NCI-H446 (cell line): ENCODE measurements around the gene DUSP16.
"Not testable (repeated sequence)": the region's sequence is repeated elsewhere in the genome, so short reads cannot be mapped to it uniquely, and the experiment has no call there.

ENCODE experiments used
- DNase-seq, 2 experiments: peaks; one replicate each; lab custom pipeline; 2025; lab: John Stamatoyannopoulos, UW

DUSP16 gene

GRCh38 chr12:12498210-12498609, 64.5 kb downstream of the DUSP16 start:
- no peak for DNase-seq

DNA sequence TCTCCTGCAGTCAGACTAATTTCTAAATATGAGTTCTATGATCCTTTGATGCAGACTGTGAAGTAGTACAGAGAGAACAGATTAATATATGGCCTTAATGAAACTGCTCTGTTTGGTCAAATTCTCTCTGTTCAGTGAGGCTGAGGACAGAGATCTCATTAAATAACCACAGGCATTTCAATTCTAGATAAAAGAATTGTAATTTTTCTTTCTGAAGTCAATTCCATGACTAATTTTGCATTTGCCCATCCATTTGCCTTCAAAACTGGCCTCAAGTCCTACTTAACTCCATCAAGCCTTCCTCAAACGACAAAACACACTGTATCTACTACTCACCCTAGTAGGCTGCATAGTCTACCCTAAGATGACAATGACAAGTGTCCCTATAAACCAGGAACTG, 67.1 kb downstream of the DUSP16 start:
- no peak for DNase-seq

DNA sequence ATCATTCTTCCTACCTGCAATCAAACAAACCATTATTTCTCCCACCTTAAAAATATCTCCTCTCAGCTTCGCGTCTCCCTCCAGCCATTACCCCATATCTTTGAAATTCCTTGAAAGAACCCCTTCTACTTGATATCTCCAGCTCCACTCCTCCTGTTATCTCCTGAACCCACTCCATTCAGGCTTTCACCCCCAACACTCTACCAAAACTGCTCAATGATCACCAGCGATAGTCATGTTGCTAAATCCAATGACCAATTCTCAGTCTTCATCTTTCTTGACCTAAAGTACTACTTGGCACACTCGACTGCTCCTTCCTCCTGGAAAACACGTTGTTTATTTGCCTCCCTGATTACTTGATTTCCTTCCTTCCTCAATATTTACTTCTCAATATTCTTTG, 70.1 kb downstream of the DUSP16 start:
- no peak for DNase-seq

GRCh38 chr12:12491606-12492005, 71.1 kb downstream of the DUSP16 start:
- DNase-seq, result no peak

- no peak for DNase-seq
Observed at GRCh38 chr12:12488823-12489550, 73.7 kb downstream of the DUSP16 start.

DNA sequence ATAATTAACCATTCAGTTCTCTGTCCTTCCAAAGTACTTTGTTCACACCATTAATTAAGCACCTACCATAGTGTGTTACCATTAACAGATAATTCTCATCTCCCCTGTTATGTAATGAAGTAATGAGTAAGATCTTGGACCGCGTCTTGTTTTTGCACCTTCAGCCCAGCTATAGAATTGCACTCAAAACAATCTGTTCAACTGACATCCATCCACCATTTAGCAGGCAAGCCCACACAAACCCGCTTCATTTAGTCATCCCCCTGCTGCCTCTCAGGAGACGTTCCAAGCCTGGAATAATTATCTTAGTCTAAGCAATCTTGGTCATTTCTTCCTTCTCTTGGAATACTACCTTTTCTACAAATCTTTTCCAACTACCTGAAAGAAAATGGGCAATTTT, 74.4 kb downstream of the DUSP16 start:
- peak in 1 of 2 experiments; percentile 52 for DNase-seq

- no peak for DNase-seq
Observed at GRCh38 chr12:12487490-12487889, 75.2 kb downstream of the DUSP16 start.

DNA sequence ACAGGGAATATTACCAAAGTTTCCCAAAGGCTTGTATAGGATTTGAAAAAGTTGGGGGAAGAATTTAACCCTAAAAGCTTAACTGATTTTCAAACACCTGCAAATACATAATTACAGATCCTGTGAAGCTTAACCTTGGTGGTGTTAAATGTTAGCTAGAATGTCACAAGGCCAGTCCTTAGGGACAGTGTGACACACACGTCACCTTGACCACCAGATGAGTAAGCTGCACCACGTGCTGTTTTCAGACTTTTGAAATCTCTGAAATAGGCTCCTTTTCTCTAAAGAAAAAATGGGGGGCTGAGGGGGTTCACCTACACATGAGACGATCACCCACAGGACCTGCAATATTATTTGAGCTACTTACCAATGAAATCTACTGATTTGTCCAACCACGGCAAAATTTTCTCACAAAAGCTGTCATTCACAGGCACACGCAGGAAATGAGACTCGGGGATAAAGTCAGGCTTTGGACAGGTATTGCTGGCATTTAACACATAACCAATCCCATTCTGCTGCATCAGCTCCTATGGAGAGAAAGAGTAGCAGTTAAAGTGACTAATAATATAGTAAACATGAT, 75.9 kb downstream of the DUSP16 start:
- no peak for DNase-seq

- DNase-seq, result no peak
Observed at GRCh38 chr12:12483438-12483837, 79.2 kb downstream of the DUSP16 start.

DNA sequence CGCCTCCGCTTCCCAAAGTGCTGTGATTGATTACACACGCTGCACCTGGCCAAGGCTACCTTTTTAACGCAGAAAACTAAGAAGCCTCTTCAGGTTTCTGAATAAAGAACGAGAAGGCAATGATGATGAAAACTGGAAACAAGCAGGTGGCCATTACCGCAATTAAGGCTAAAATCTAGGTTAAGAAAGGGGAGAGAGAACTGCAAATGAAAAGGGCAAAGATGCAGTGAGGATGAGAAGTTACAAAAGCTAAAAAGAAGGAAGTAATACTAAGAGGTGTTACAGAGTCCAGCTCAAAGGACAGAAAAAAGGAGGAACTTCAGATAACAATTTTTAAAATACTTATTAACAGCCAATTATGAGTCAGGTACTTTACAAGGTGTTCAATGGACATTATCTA, 79.7 kb downstream of the DUSP16 start:
- DNase-seq, result no peak

DNA sequence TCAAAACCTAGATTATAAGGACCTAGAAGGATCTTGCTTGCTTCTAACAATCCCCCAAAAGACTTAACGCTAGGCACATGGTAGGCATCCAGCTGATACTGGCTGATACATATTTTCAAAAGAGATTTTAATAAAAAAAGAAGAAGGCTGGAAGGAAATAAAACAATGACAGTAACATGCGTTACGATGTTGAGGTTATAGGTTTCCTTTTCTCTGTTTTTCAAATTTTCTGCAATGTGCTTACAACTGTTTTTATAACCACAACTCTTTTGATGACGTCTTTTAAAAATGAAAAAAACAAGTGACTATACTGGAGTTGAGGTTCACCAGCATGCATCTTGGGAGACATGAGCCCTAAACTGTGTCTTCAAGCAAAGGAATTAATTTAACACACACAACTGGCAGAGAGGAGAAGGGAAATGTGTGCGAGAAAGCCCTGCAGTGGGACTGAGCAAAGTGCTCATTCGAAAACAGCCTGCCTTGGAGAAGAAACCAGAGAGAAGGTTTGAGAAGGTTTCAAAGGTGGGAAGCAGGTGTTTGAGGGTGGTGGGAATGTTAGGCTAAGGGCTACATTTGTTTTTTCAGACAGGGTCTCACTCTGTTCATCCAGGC, 80.4 kb downstream of the DUSP16 start:
- DNase-seq, result no peak

GRCh38 chr12:12481631-12482030, 81.0 kb downstream of the DUSP16 start:
- DNase-seq, result no peak

DNA sequence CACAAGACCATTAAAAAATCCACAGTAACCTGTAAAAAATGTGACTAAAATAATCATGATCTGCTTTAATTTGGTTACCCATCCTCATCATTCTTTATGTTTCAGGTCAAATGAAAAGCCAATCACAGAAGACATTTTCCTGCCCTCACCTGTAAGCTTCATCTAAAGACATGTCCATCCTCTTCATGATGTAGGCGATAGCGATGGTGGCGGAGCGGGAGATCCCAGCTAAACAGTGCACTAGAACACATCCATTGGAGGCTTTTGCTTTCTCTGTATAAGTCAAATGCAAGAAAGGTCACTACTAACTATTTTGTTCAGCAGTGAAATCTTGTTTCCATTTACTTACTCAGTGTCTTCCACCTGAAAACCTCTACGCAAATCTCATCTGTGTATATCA, 82.6 kb downstream of the DUSP16 start:
- no peak for DNase-seq

- no peak for DNase-seq
Observed at GRCh38 chr12:12477532-12477890, 85.2 kb downstream of the DUSP16 start.

DNA sequence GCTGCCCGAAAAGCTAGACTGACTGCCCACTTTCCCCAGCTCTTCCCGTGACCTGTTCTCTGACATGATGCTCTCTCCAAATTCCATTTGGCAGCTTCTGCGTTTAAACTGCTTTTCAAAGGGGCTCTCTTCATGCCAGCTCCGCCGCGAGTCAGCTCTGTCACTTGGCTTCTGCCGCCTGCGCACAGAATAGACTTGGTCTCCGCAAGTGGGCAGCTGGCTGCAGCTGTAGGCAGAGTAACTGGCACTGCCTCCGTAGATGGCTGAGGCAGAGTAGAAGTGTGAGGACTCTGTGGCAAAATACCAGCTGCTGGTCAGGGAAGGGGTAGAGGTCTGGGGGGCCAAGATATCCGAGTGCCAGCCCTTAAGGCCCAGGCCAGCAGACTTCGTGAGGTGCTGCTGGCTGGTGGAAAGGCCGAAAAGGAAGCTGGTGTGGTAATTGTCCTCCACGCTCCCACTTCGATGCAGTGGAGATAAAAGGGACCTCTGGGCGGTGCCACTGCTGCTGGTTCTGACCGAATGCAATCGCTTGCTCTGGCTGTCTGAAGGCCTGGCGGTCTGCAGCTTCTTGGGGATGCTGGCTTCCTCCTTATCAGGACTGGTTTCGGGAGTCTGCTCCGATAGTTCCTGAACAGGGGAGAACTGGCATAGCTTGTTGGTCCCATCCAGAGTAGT, 85.7 kb downstream of the DUSP16 start:
- DNase-seq, result no peak

DNA sequence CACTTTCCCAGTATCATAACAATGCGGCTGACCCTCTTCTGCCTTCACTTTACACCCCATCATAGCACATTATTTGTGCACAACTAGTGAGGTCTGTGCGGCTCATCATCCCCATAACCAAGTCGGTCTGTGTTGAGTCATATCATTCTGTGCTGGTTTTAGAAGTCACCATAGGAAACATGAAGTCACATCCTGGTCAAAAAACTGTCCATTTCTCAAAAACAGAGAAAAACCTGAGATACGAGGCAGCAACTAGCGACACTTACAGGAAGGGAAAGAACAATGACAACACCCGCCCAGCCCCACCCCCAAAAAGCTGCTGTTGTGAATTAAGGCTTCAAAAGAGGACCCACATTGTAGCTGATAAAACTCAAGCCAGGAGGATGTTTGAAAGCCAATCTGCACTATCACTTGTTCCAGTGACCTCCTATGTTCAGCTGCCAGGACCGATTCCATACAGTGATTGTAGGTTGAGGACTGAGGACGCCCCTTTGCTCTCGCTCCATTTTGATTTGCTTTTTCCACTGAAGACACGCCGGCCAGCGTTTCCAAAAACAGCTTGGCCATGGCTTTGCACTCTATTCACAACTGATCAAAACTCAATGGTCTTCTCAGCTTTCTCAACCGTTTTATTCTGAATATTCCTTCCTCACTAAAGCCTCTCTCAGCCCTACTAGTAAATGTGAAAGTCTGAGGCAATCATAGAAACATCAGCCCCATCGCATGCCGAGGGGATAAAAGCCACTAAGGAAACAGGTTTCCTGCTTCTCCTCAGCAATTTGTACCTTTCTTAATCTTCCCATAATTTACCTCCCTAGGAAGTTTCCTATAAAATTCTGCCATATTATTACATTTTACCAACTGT, 87.5 kb downstream of the DUSP16 start:
- no peak for DNase-seq

DNA sequence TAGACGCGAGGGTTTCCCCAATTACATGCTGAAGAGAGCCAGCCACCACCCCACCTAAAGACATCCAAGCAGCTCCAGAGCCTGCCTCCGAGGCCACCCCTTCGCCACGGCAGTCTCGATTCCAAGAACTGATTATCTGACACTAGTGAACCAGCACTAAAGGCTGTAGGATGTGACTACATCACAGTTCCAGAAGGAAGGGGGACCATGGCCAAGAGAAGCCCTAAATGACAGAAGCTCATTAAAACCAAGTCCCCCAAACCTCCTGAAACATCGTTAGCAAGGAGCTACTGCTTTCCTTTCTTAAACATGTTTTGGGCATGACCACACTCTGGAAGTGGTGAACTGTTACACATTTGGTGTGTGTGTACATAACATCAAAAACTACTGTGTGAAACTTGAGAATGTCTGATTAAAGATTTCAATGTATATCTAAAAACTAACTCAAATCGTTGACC, 88.2 kb downstream of the DUSP16 start:
- DNase-seq, result no peak

- no peak for DNase-seq
Observed at GRCh38 chr12:12473223-12473622, 89.4 kb downstream of the DUSP16 start.

DNA sequence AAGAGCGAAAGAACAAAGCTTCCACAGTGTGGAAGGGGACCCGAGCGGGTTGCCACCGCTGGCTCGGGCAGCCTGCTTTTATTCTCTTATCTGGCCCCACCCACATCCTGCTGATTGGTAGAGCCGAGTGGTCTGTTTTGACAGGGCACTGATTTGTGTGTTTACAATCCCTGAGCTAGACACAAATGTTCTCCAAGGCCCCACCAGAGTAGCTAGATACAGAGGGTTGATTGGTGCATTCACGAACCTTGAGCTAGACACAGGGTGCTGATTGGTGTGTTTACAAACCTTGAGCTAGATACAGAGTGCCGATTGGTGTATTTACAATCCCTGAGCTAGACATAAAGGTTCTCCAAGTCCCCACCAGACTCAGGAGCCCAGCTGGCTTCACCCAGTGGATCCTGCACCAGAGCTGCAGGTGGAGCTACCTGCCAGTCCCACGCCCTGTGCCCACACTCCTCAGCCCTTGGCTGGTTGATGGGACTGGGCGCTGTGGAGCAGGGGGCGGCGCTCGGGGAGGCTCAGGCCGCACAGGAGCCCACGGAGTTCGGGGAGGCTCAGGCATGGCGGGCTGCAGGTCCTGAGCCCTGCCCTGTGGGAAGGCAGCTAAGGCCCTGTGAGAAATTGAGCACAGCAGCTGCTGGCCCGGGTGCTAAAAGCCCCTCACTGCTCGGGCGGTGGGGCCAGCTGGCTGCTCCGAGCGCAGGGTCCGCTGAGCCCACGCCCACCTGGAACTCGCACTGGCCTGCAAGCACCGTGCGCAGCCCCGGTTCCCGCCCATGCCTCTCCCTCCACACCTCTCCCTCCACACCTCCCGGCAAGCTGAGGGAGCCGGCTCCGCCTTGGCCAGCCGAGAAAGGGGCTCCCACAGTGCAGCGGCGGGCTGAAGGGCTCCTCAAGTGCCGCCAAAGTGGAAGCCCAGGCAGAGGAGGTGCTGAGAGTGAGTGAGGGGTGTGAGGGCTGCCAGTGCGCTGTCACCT, 90.4 kb downstream of the DUSP16 start:
- DNase-seq, result not testable (repeated sequence)

GRCh38 chr12:12470751-12471306, 91.8 kb downstream of the DUSP16 start:
- no peak for DNase-seq
